ENCODE measurements around the gene WWOX.

DNA sequence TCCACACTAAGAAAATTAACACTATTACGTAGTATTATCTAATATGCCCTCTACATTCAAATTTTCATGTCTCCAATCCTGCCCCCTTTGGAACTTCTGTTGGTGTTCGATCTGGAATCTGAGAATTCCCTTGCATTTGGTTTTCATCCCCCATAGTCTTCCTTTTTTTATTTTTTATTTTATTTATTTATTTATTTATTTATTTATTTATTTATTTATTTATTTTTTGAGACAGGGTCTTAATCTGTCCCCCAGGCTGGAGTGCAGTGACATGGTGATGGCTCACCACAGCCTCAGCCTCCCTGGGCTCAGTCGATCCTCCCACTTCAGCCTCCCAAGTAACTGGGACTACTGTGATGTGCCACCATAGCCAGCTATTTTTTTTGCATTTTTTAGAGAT is 911.8 kb downstream of the WWOX start:
- TF ChIP-seq, protein P1, sequence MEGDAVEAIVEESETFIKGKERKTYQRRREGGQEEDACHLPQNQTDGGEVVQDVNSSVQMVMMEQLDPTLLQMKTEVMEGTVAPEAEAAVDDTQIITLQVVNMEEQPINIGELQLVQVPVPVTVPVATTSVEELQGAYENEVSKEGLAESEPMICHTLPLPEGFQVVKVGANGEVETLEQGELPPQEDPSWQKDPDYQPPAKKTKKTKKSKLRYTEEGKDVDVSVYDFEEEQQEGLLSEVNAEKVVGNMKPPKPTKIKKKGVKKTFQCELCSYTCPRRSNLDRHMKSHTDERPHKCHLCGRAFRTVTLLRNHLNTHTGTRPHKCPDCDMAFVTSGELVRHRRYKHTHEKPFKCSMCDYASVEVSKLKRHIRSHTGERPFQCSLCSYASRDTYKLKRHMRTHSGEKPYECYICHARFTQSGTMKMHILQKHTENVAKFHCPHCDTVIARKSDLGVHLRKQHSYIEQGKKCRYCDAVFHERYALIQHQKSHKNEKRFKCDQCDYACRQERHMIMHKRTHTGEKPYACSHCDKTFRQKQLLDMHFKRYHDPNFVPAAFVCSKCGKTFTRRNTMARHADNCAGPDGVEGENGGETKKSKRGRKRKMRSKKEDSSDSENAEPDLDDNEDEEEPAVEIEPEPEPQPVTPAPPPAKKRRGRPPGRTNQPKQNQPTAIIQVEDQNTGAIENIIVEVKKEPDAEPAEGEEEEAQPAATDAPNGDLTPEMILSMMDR (IDR thresholded peaks at IDR 0.05; ENCODE audit: poor library complexity) = no peak
- TF ChIP-seq EZH2phosphoT487 (IDR thresholded peaks at IDR 0.05; ENCODE audit: low read depth, severe bottlenecking, unreplicated experiment) (no peak), EZH2 (IDR thresholded peaks at IDR 0.05; ENCODE audit: borderline replicate concordance) (no peak)

Data from hepatocyte (in vitro differentiated cells).